GM12878 (cell line): ENCODE results near the gene SCYL1. TPM values are rescaled to one million over a fixed set of nuclear protein-coding genes. Genes with fewer than 3 reads are reported as not detected.

ENCODE experiments used
- ATAC-seq: fragments of 200-7000 bp; cut with Tn5 transposase; 3 replicates; pipeline ENCODE4 v1.9.1; 2020; ENCODE audit warnings: mild to moderate bottlenecking, moderate library complexity
- BruUV-seq: library from RNA; stranded (reverse); fragments of 400-500 nt; replicated peaks from 2 replicates; lab custom pipeline; 2021; lab: Mats Ljungman, UMichigan
- CTCF ChIA-PET: fragments of 300-600 bp; sonication (Branson Sonifier 250); formaldehyde crosslinking; extraction: SDS; loops from one replicate; lab custom pipeline; 2021; ENCODE audit warnings: inconsistent platforms; lab: Yijun Ruan, JAX
- POLR2A ChIA-PET: fragments of 350-600 bp; formaldehyde crosslinking; extraction: SDS; loops from one replicate; lab custom pipeline; 2021; ENCODE audit warnings: inconsistent platforms; lab: Charles Lee
- RAD21 ChIA-PET: fragments of 300-600 bp; sonication (Branson Sonifier 250); formaldehyde crosslinking; loops from one replicate; lab custom pipeline; 2023; ENCODE audit warnings: antibody characterized with exemption; ENCODE audit not compliant: unreplicated experiment; lab: Charles Lee
- SMC1A ChIA-PET: fragments of 300-600 bp; sonication (Branson Sonifier 250); formaldehyde crosslinking; loops from one replicate; lab custom pipeline; 2023; ENCODE audit not compliant: unreplicated experiment, uncharacterized antibody; lab: Charles Lee
- DNase-seq: peaks from one replicate; pipeline ENCODE4 v3.0.0-alpha.2; 2011; ENCODE audit warnings: low read depth, low spot score
- FAIRE-seq: peaks from 3 replicates; lab custom pipeline; 2011; peaks lifted over from hg19 to GRCh38; lab: Jason Lieb, UNC
- H2AFZ ChIP-seq: 2 replicates; pipeline ENCODE4 v1.6.0; 2011; ENCODE audit warnings: low read depth, low read length, control low read depth; ENCODE audit not compliant: control insufficient read depth
- H3K27ac ChIP-seq: 2 replicates; pipeline ENCODE4 v1.5.1; 2011; ENCODE audit warnings: control low read depth; ENCODE audit not compliant: control insufficient read depth, insufficient read depth
- H3K27me3 ChIP-seq, 2 experiments: replicated peaks in 1 of 2; 2 replicates each; pipeline versions ENCODE4 v1.6.0 to v1.6.1; 2011; ENCODE audit warnings: low read length in 1 of 2; ENCODE audit not compliant: control insufficient read depth in 2 of 2, insufficient read depth in 2 of 2
- H3K36me3 ChIP-seq, 2 experiments: 2 replicates each; pipeline ENCODE4 v1.5.1; 2011; ENCODE audit warnings: low read length in 1 of 2; ENCODE audit not compliant: control insufficient read depth in 2 of 2, insufficient read depth in 2 of 2
- H3K4me1 ChIP-seq: 2 replicates; pipeline ENCODE4 v1.6.1; 2011; ENCODE audit warnings: mild to moderate bottlenecking, low read length, moderate library complexity, mixed read lengths; ENCODE audit not compliant: control insufficient read depth, insufficient read depth
- H3K4me2 ChIP-seq: 2 replicates; pipeline ENCODE4 v1.6.0; 2011; ENCODE audit warnings: control low read depth; ENCODE audit not compliant: control insufficient read depth, insufficient read depth
- H3K4me3 ChIP-seq: fragments of 200-600 bp; sonication (generic); 2 replicates; pipeline ENCODE4 v1.5.1; 2016
- H3K79me2 ChIP-seq: 2 replicates; pipeline ENCODE4 v1.6.0; 2011; ENCODE audit warnings: low read length; ENCODE audit not compliant: control insufficient read depth, insufficient read depth
- H3K9ac ChIP-seq: 2 replicates; pipeline ENCODE4 v1.8.0; 2011; ENCODE audit warnings: low read length, control low read depth, mixed read lengths; ENCODE audit not compliant: control insufficient read depth, insufficient read depth
- H3K9me3 ChIP-seq: replicated peaks from 3 replicates; pipeline ENCODE4 v1.5.1; 2011; ENCODE audit warnings: mild to moderate bottlenecking, low read length; ENCODE audit not compliant: control insufficient read depth, insufficient read depth
- H4K20me1 ChIP-seq: 2 replicates; pipeline ENCODE4 v1.6.0; 2011; ENCODE audit not compliant: control insufficient read depth, insufficient read depth
- ATF7 ChIP-seq: fragments of 450-650 bp; IDR thresholded peaks from 2 replicates; pipeline ENCODE4 v1.6.1; 2016; ENCODE audit warnings: low read depth, mild to moderate bottlenecking
- BCL3 ChIP-seq: IDR thresholded peaks from 2 replicates; pipeline ENCODE4 v1.6.1; 2011; ENCODE audit warnings: borderline replicate concordance, low read depth, mild to moderate bottlenecking, moderate library complexity, low read length; ENCODE audit not compliant: insufficient read depth, poor library complexity, severe bottlenecking
- BHLHE40 ChIP-seq, 2 experiments: fragments of 450-650 bp in 1 of 2; IDR thresholded peaks; 2 replicates each; pipeline ENCODE4 v1.6.1; 2011 to 2017; ENCODE audit warnings: low read depth in 2 of 2, borderline replicate concordance in 1 of 2, improper control_type of control experiment in 1 of 2, low read length in 1 of 2, mild to moderate bottlenecking in 1 of 2
- CHD1 ChIP-seq: IDR thresholded peaks from 2 replicates; pipeline ENCODE4 v1.6.1; 2012; ENCODE audit warnings: low read depth, low read length, improper control_type of control experiment
- HDGF ChIP-seq: fragments of 450-650 bp; IDR thresholded peaks from 2 replicates; pipeline ENCODE4 v1.6.1; 2016; ENCODE audit warnings: antibody characterized with exemption
- IRF5 ChIP-seq: fragments of 450-650 bp; IDR thresholded peaks from 2 replicates; pipeline ENCODE4 v1.6.1; 2017; ENCODE audit warnings: borderline replicate concordance
- MYB ChIP-seq: fragments of 150-350 bp; IDR thresholded peaks from 2 replicates; pipeline ENCODE4 v1.6.1; 2014; ENCODE audit warnings: mild to moderate bottlenecking, low read depth, low read length, borderline replicate concordance
- MYC ChIP-seq: IDR thresholded peaks from 2 replicates; pipeline ENCODE4 v1.6.1; 2011; ENCODE audit warnings: mild to moderate bottlenecking, low read length, moderate library complexity, inconsistent platforms; ENCODE audit not compliant: insufficient read depth, insufficient replicate concordance, insufficient read length, severe bottlenecking
- NFXL1 ChIP-seq: fragments of 450-650 bp; IDR thresholded peaks from 2 replicates; pipeline ENCODE4 v1.6.1; 2017; ENCODE audit warnings: antibody characterized with exemption, mild to moderate bottlenecking, borderline replicate concordance
- SMAD1 ChIP-seq: fragments of 450-650 bp; IDR thresholded peaks from 2 replicates; pipeline ENCODE4 v1.6.1; 2018; ENCODE audit warnings: mild to moderate bottlenecking, low read depth; ENCODE audit not compliant: partially characterized antibody
- SMAD5 ChIP-seq: IDR thresholded peaks from 2 replicates; pipeline ENCODE4 v1.6.1; 2016; ENCODE audit warnings: antibody characterized with exemption, low read depth
- SUZ12 ChIP-seq: fragments of 200-600 bp; sonication (generic); IDR thresholded peaks from one replicate; pipeline ENCODE4 v1.6.1; 2018; ENCODE audit warnings: antibody characterized with exemption, mild to moderate bottlenecking; ENCODE audit not compliant: unreplicated experiment
- YBX1 ChIP-seq: fragments of 450-650 bp; IDR thresholded peaks from 2 replicates; pipeline ENCODE4 v1.6.1; 2016; ENCODE audit warnings: antibody characterized with exemption
- WGBS: methylation state at CpG from one replicate; pipeline ENCODE4 v1.1.6; 2016; ENCODE audit warnings: low lambda C conversion rate; ENCODE audit not compliant: insufficient replicate concordance, insufficient coverage; ENCODE audit errors: missing lambda C conversion rate; 5-methylcytosine and 5-hydroxymethylcytosine counted together
- in situ Hi-C: fragments of 300-500 bp; cut with MboI; formaldehyde crosslinking; loops from 9 replicates; pipeline ENCODE4 v1.14.3; 2018; ENCODE audit warnings: mixed read lengths
- intact Hi-C: fragments of 100-400 bp; cut with micrococcal nuclease; formaldehyde crosslinking; loops from one replicate; pipeline ENCODE4 v1.14.2; 2022; ENCODE audit not compliant: unreplicated experiment
- polyA plus RNA-seq, 11 experiments: library from polyadenylated mRNA; depleted of rRNA in 4 of 11; unstranded in 6 of 11; stranded (reverse) in 5 of 11; fragments of >200 nt; fragmentation: Nextera tagmentation in 4 of 11; fragmentation: Illumina TruSeq in 1 of 11; extraction: Ambion mirVana in 4 of 11; extraction: Trizol in 1 of 11; gene quantifications; 1 replicate in 1 of 11; 2 replicates in 10 of 11; pipeline versions ENCODE4 v1.2.1 to v1.2.3, GENCODE V29; 2011 to 2016; ENCODE audit warnings: inconsistent platforms in 2 of 11, missing spikeins in 2 of 11, low read depth in 1 of 11
- total RNA-seq, 4 experiments: library from RNA; depleted of rRNA in 3 of 4; stranded (reverse); fragments of >200 nt in 3 of 4; fragmentation: Illumina TruSeq in 1 of 4; extraction: Trizol in 1 of 4; gene quantifications; 2 replicates each; pipeline versions ENCODE4 v1.2.1 to v1.2.3, GENCODE V29; 2013 to 2021

Gene SCYL1
- total and polyA plus RNA-seq, 10 of the 15 experiments (the other 5 are each of a cell fraction or from before 2014, with no cell fraction given), result 0.80 to 82.7 (median 51.2) TPM

- peak; percentile 16 for TF ChIP-seq MYC
- TF ChIP-seq BHLHE40 (IDR thresholded peaks at IDR 0.05; ENCODE audit: borderline replicate concordance in 1 of 2, low read depth in 2 of 2, low read length in 1 of 2), result peak in 1 of 2 experiments; percentile 28; a peak in 1 of 4 replicates
These were observed 33.1 kb upstream of the SCYL1 start (continued) for GRCh38 chr11:65491614-65492386.

- intact Hi-C loops, result no loop called here
- in situ Hi-C loops, result no loop called here
- FAIRE-seq, result no peak
- SMC1A ChIA-PET, result interaction anchor here (1.0 to 15.8 kb wide), 9 partner anchors 8 to 73 kb away, joined by 3 to 146 read pairs (median 9); no protein-coding TSS in a partner anchor
- TF ChIP-seq NFXL1 (no peak), ATF7 (no peak), MYB (no peak), HDGF (no peak), YBX1 (no peak), SMAD5 (no peak), IRF5 (no peak), SMAD1 (no peak), CHD1 (no peak), SUZ12 (no peak), BCL3 (no peak)
- TF ChIP-seq, all 136 proteins: peak for 0
- peak overlapping the region; percentile 100 for H3K27ac ChIP-seq
- DNase-seq (no peak), ATAC-seq (no peak)
- ChIA-PET CTCF (interaction anchor here (0.7 to 27.9 kb wide), 5 partner anchors 15 to 76 kb away, joined by 3 to 728 read pairs (median 10); partner anchors contain the start of gene NEAT1), POLR2A (interaction anchor here (0.9 to 16.2 kb wide), 11 partner anchors 4 to 159 kb away, joined by 3 to 429 read pairs (median 22); partner anchors contain the start of genes DPF2, MALAT1 and NEAT1), RAD21 (interaction anchor here (1.1 to 14.2 kb wide), 7 partner anchors 10 to 85 kb away, joined by 3 to 282 read pairs (median 8); partner anchors contain the start of gene NEAT1)
- no TSS peak for BruUV-seq
- 3% methylated on average over 4 of the region's 4 CpGs for WGBS
- H3K27me3 ChIP-seq, result no peaks in the 10 kb centered on the region
- no peaks in the 10 kb centered on the region for H3K9me3 ChIP-seq
- peaks cover 55% of the 10 kb centered on the region for H3K79me2 ChIP-seq
- H3K4me3 ChIP-seq, result peak overlapping the region; percentile 61
- H4K20me1 ChIP-seq, result no peaks in the 10 kb centered on the region
- peak overlapping the region; percentile 81 for H3K9ac ChIP-seq
- no peaks in the 10 kb centered on the region for H3K36me3 ChIP-seq
- peak overlapping the region; percentile 77 for H3K4me2 ChIP-seq
- H3K4me1 ChIP-seq, result peaks cover 85% of the 10 kb centered on the region
- peak overlapping the region; percentile 70; the same call in 1 of the 2 replicates for H2AFZ ChIP-seq
These were observed 32.6 kb upstream of the SCYL1 start for GRCh38 chr11:65492387-65492636.
